B cell (primary cell): ENCODE results near the gene RIPK1.

ENCODE experiments used
- EZH2 ChIP-seq: IDR thresholded peaks from 2 replicates; pipeline ENCODE4 v1.6.1; 2012; ENCODE audit warnings: borderline replicate concordance, low read depth, mild to moderate bottlenecking, moderate library complexity, low read length; ENCODE audit not compliant: insufficient read depth, poor library complexity, severe bottlenecking
- TF ChIP-seq, protein P1 (sequence below): fragments of 200-600 bp; IDR thresholded peaks from one replicate; pipeline ENCODE4 v1.8.0; 2022; ENCODE audit warnings: antibody characterized with exemption, mild to moderate bottlenecking

DNA sequence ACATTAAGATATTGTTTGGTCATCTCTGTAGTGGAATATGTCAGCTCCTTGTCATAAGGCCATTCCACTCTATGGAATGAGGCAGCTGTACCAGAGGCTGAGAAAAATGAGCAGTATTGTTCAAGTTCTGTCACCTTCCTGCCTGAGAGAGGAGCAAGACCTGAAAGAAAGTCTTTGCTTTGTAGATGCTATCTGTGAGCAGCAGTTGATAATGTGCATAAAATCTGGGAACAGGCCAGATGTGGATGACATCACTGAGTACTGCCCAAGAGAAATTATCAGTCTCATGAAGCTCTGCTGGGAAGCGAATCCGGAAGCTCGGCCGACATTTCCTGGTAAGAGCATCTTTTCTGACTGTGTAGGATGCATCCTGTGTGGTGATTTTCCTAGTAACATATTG lies 16.8 kb downstream of the RIPK1 start:
- no peak for TF ChIP-seq EZH2
- TF ChIP-seq, protein P1, sequence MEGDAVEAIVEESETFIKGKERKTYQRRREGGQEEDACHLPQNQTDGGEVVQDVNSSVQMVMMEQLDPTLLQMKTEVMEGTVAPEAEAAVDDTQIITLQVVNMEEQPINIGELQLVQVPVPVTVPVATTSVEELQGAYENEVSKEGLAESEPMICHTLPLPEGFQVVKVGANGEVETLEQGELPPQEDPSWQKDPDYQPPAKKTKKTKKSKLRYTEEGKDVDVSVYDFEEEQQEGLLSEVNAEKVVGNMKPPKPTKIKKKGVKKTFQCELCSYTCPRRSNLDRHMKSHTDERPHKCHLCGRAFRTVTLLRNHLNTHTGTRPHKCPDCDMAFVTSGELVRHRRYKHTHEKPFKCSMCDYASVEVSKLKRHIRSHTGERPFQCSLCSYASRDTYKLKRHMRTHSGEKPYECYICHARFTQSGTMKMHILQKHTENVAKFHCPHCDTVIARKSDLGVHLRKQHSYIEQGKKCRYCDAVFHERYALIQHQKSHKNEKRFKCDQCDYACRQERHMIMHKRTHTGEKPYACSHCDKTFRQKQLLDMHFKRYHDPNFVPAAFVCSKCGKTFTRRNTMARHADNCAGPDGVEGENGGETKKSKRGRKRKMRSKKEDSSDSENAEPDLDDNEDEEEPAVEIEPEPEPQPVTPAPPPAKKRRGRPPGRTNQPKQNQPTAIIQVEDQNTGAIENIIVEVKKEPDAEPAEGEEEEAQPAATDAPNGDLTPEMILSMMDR: no peak
